ENCODE data around the gene PTPRC.

The PTPRC gene

DNA sequence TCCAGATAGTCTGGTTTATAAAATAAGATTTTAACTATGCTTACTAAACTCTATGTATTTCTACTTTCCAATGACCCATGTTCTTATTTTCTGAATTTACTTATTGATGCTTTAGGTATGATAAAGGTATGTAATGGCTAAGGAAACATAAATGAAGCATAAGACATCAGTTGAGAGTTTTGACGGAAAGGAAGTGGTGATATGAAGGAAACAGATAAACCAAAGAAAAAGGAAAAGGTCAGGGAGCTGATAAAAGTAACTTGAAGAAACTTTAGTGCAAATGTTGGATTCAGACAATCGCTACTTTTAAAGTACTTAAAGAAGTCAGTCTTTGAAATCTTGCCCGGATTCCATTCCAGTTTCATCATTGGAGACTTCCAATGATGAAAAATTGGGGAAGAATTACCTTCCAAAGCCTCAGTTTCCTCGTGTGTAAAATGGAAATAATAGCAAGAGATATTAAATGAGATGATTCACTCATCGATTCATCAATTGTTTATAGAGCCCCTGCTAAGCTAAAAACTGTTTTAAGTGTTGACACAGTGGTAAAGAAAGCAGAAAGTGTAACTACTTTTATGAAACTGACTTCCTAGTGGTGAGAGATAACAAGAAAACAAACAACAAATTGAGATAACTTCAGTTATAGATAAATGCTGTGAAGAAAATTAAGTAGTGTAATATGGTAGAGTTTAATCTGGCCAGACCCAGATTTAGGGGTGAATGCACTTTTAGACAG is 10.6 kb downstream of the PTPRC start:
- DNase-seq = no peak

DNA sequence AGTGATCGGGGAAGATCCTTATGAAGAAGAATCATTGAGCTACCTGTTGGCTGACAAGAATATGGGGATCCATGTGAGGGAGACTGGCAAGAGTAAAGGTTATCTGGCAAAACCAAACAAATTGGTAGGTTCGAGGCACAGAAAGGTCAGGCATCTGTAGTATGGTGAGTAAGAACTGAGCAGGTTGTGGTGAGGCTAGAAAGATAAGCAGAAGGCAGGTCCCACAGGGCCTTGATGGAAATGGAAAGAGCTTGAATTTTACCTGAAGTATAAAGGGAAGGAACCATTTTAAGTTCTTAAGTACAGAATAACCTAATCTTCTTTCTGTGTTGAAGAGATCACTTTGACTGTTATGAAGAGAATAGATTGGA is 11.1 kb downstream of the PTPRC start:
- DNase-seq = no peak

- no peak for DNase-seq
These were observed 11.7 kb downstream of the PTPRC start for GRCh38 chr1:198650506-198650905.

DNA sequence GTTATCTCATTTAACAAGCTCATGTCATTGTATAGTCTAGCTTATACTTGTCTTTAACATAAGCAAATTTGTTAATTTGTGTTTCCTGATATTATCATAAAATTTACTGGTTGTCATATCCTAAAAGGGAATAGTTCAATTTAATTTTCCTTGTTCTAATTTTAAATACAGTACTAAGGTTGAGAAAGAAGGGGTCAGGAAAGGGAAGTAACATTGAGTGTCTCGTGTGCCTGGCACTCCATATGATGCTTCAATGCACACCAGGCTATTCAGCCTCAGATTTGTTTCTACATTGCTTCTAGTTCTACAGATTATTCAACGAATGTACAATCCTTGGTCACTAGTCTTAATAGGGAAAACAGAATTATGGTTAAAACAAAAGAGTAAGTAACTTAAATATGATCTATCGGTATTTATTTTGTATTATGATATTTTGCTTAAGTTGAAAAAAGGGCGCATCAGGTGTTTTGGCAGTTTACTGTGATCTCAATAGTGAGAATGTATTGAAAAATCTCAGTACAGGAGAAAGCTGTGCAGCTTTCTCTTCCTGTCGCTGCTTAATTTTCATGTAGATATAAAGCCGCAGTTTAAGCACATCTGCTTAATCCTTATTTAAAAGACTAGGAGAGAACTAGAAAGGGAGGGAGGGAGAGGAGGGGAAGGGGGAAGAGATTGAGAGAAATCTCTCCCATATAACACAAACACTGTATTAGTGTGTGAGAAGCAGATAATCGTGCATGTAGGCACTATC is 13.0 kb downstream of the PTPRC start:
- no peak for DNase-seq

- no peak for DNase-seq
These were observed 15.1 kb downstream of the PTPRC start for GRCh38 chr1:198653808-198654413.

DNA sequence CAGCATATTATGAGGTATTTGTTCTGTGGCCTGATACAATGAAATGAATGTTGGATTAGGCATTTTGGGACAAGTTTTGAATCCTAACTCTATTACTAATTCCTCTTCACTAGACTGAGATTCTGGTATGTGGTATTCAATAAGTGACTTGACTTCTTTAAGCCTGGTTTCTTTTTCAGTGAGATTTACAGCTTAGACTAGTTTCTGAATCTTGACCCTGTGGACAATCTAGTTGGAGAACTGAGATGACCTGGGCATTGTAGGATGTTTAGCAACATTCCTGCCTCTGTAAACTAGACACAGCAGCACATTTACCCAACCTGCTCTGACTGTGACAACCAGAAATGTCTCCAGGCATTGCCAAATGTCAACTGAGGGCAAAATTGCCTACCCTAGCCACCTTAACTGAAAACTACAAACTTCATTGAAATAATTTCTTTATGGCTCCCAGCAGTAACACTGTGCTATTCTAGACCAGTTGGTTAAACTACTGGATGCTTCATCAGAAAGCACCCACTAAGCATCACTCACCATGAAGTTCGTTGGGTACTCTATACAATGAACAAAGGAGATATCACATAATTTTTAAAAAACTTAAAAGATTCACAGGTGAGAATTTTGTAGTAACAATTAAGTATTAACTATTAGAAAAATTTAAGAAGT is 16.8 kb downstream of the PTPRC start:
- no peak for DNase-seq

GRCh38 chr1:198656500-198656932 is 17.7 kb downstream of the PTPRC start:
- DNase-seq = peak; percentile 81

GRCh38 chr1:198657550-198658064 is 18.8 kb downstream of the PTPRC start:
- DNase-seq = no peak

GRCh38 chr1:198660341-198661261 is 21.8 kb downstream of the PTPRC start:
- DNase-seq = no peak

- no peak for DNase-seq
These were observed 24.0 kb downstream of the PTPRC start for GRCh38 chr1:198662821-198663220.

GRCh38 chr1:198664068-198664788 is 25.4 kb downstream of the PTPRC start:
- no peak for DNase-seq

GRCh38 chr1:198667186-198667585 is 28.3 kb downstream of the PTPRC start:
- DNase-seq = no peak

DNA sequence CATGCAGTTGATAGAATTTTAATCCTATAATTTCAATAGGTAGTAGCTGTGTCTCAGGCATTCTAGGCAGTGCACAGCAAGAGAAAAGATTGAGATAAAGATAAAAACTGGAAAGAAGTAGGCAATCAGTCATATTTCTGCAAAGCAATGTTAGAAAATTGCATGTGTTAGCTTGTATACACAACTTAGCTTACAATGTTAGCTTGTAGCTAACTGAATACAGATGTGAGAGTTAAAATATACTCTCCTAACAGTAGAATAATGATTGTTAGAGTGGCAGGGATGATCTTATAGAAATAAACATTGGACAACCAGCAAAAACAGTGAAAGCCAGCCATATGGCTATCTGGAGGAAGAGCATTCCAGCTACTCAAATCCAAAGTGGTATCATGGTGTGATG is 29.0 kb downstream of the PTPRC start:
- no peak for DNase-seq

DNA sequence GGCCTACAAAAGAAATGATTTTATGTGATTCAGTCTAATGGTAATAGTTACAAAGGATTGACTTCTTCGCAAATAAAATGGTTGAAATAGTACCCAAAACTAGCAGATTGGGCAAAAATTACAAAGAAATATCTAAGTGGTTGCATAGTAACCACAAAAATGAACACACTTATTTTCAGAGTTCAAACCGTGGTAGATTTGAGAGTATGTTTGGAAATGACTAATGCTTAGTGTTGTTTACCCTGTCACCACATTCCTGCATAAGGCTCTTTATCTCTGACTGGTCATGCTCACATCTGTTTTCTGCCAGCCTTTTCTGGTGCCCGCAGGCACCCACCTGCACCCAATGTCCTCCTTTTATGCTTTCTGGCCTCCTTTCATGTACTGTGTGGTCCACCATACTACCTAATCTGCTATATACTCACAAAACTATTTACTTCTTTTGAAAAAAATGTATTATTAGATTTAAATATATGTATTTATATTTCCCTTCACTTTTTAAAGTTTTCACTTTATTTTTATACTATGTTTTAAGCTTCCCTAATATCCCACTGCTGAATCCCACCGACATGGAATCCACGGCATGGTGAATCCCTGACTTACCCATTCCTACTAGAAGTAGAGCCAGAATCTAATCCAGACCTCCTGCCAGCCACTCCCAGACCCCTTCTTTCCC is 30.3 kb downstream of the PTPRC start:
- peak; percentile 30 for DNase-seq

- no peak for DNase-seq
These were observed 30.9 kb downstream of the PTPRC start for GRCh38 chr1:198669771-198670170.

GRCh38 chr1:198671136-198671535 is 32.3 kb downstream of the PTPRC start:
- DNase-seq = no peak

GRCh38 chr1:198672124-198672523 is 33.3 kb downstream of the PTPRC start:
- no peak for DNase-seq

GRCh38 chr1:198674009-198674408 is 35.2 kb downstream of the PTPRC start:
- no peak for DNase-seq

GRCh38 chr1:198676253-198676652 is 37.4 kb downstream of the PTPRC start:
- no peak for DNase-seq

DNA sequence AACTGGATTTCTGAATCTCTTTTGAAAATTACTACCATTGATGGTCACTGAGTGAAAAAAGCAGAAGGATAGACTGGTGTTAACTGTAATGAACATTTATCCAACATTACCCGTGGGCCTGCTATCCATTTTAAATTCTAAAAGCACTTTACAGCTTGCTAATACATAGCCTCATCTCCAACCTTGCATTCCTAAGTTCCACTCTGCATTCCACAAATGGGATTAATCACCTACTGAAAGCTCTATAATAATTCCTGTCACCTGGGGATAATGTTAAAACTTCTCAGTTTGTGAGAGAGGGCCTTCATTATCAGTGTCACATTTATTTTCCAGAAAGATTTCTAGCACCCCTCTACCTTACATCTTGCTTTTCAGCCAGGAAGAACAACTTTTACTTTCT is 38.2 kb downstream of the PTPRC start:
- no peak for DNase-seq

DNA sequence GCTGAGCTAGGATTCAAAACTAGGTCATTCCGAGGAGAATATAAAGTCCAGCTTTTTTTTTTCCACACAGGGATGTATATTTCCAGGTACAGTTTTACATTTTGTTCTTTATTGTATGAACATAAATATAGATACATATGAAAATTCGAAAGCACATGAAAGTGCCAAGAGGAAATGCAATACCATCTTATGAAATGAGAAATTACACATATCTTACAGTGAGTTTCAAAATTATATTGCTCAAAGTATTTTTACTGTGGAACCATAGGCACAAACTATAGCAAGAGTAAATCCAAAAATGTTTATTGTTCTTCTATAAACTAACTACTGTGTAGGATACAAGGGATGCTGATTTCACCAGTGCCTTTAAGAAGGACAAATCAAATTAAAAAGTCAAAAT is 39.0 kb downstream of the PTPRC start:
- DNase-seq = no peak
